K562 (cell line): Measurements from ENCODE around the gene STEAP3. TPM values are rescaled to one million over a fixed set of nuclear protein-coding genes. Genes with fewer than 3 reads are reported as not detected.

Experiments used
- ATAC-seq: fragments of 200-7000 bp; cut with Tn5 transposase; 3 replicates; pipeline ENCODE4 v1.9.1; 2020; ENCODE audit warnings: moderate library complexity
- BruUV-seq: library from RNA; stranded (reverse); fragments of 400-500 nt; replicated peaks from 2 replicates; lab custom pipeline; 2021; lab: Mats Ljungman, UMichigan
- CTCF ChIA-PET: fragments of 300-600 bp; formaldehyde crosslinking; extraction: SDS; loops from one replicate; lab custom pipeline; 2021; ENCODE audit warnings: low intra/inter-chr PET ratio; lab: Yijun Ruan, JAX
- POLR2A ChIA-PET: fragments of 300-600, 350-650 bp; sonication (Branson Sonifier 250); formaldehyde crosslinking; extraction: SDS; loops from one replicate; lab custom pipeline; 2021; ENCODE audit warnings: antibody characterized with exemption, inconsistent platforms; lab: Yijun Ruan, JAX
- DNase-seq, 4 experiments: peaks; one replicate each; pipeline versions ENCODE4 v3.0.0 to v3.0.0-alpha.2; 2011 to 2018; ENCODE audit warnings: low spot score in 3 of 4, mixed read lengths in 3 of 4; ENCODE audit errors: extremely low read depth in 1 of 4
- FAIRE-seq: peaks from 2 replicates; lab custom pipeline; 2011; peaks lifted over from hg19 to GRCh38; lab: Jason Lieb, UNC
- H2AFZ ChIP-seq: 2 replicates; pipeline ENCODE4 v1.6.0; 2011; ENCODE audit warnings: low read depth, low read length, control low read depth, inconsistent platforms
- H3K27ac ChIP-seq: fragments of 200-600 bp; 3 replicates; pipeline ENCODE4 v1.8.0; 2011; ENCODE audit warnings: low read depth, mild to moderate bottlenecking, control low read depth, inconsistent platforms, low read length, moderate library complexity, mixed read lengths; ENCODE audit errors: extremely low read depth
- H3K27me3 ChIP-seq, 2 experiments: fragments of 300-600 bp in 1 of 2; 2 replicates in 1 of 2; 3 replicates in 1 of 2; pipeline versions ENCODE4 v1.6.0 to v1.8.0; 2011; ENCODE audit warnings: inconsistent platforms in 2 of 2, low read length in 2 of 2, mild to moderate bottlenecking in 1 of 2, mixed read lengths in 1 of 2, moderate library complexity in 1 of 2; ENCODE audit not compliant: control insufficient read depth in 2 of 2, insufficient read depth in 2 of 2
- H3K36me3 ChIP-seq: fragments of 300-600 bp; 3 replicates; pipeline ENCODE4 v1.8.0; 2011; ENCODE audit warnings: mild to moderate bottlenecking, low read length, inconsistent platforms; ENCODE audit not compliant: control insufficient read depth, insufficient read depth
- H3K4me1 ChIP-seq, 2 experiments: fragments of 200-600 bp in 1 of 2; replicated peaks in 1 of 2; 2 replicates in 1 of 2; 3 replicates in 1 of 2; pipeline versions ENCODE4 v1.5.1 to v1.8.0; 2011; ENCODE audit warnings: inconsistent platforms in 2 of 2, low read length in 2 of 2, mild to moderate bottlenecking in 1 of 2, mixed read lengths in 1 of 2, moderate library complexity in 1 of 2; ENCODE audit not compliant: control insufficient read depth in 2 of 2, insufficient read depth in 2 of 2
- H3K4me2 ChIP-seq: 2 replicates; pipeline ENCODE4 v1.6.1; 2011; ENCODE audit warnings: low read length, control low read depth, inconsistent platforms, mixed read lengths; ENCODE audit not compliant: insufficient read depth
- H3K4me3 ChIP-seq: fragments of 200-600 bp; sonication (generic), shearing (Covaris generic); 2 replicates; pipeline ENCODE4 v1.5.1; 2016; ENCODE audit warnings: control low read depth, inconsistent platforms
- H3K79me2 ChIP-seq: fragments of 200-600 bp; 3 replicates; pipeline ENCODE4 v1.8.0; 2011; ENCODE audit warnings: low read length, inconsistent platforms; ENCODE audit not compliant: control insufficient read depth, insufficient read depth
- H3K9ac ChIP-seq, 2 experiments: 2 replicates each; pipeline versions ENCODE4 v1.6.0 to v1.6.1; 2011; ENCODE audit warnings: low read depth in 2 of 2, low read length in 2 of 2, control low read depth in 1 of 2, inconsistent platforms in 1 of 2, mild to moderate bottlenecking in 1 of 2, mixed read lengths in 1 of 2; ENCODE audit not compliant: insufficient read depth in 1 of 2
- H3K9me1 ChIP-seq: one replicate; pipeline ENCODE4 v1.6.0; 2011; ENCODE audit warnings: inconsistent platforms, mild to moderate bottlenecking, low read length, moderate library complexity; ENCODE audit not compliant: control insufficient read depth, insufficient read depth
- H3K9me3 ChIP-seq: replicated peaks from 2 replicates; pipeline ENCODE4 v1.5.1; 2011; ENCODE audit warnings: low read depth, low read length, inconsistent platforms; ENCODE audit not compliant: control insufficient read depth, insufficient read depth
- H4K20me1 ChIP-seq: replicated peaks from 2 replicates; pipeline ENCODE4 v1.6.1; 2011; ENCODE audit warnings: low read length, inconsistent platforms, mixed read lengths; ENCODE audit not compliant: control insufficient read depth, insufficient read depth
- WGBS: fragments of 100-300 bp; shearing (Covaris generic); methylation state at CpG from one replicate; pipeline ENCODE4 v1.1.6; 2016; ENCODE audit warnings: low coverage, mixed read lengths; ENCODE audit not compliant: insufficient coverage; ENCODE audit errors: missing lambda C conversion rate; 5-methylcytosine and 5-hydroxymethylcytosine counted together
- in situ Hi-C: fragments of 300-500 bp; cut with MboI; formaldehyde crosslinking; loops from 4 replicates; pipeline ENCODE4 v1.15.0; 2018; ENCODE audit warnings: inconsistent platforms, mixed read lengths
- intact Hi-C: fragments of 100-400 bp; cut with micrococcal nuclease; formaldehyde crosslinking; loops from 2 replicates; pipeline ENCODE4 v1.14.2; 2022
- polyA plus RNA-seq, 8 experiments: library from polyadenylated mRNA; depleted of rRNA in 4 of 8; stranded (reverse) in 5 of 8; unstranded in 3 of 8; fragments of >200 nt; fragmentation: Nextera tagmentation in 2 of 8; fragmentation: Illumina TruSeq in 1 of 8; extraction: Ambion mirVana in 2 of 8; extraction: Trizol in 1 of 8; gene quantifications; 2 replicates each; pipeline versions ENCODE4 v1.2.1 to v1.2.3, GENCODE V29; 2011 to 2014; ENCODE audit warnings: inconsistent platforms in 1 of 8, missing spikeins in 1 of 8
- total RNA-seq, 7 experiments: library from RNA; depleted of rRNA in 6 of 7; stranded (reverse); fragments of >200 nt in 6 of 7; fragmentation: Illumina TruSeq in 2 of 7; extraction: Trizol in 2 of 7; gene quantifications; 2 replicates each; pipeline versions ENCODE4 v1.2.1 to v1.2.3, GENCODE V29; 2011 to 2021; ENCODE audit warnings: low replicate concordance in 1 of 7
- TF ChIP-seq, protein P1 (sequence below): fragments of 200-800 bp; sonication (Bioruptor generic); IDR thresholded peaks from 2 replicates; pipeline ENCODE4 v1.6.1; 2016; ENCODE audit warnings: missing genetic modification characterization, missing compliant biosample characterization

STEAP3 gene
- total and polyA plus RNA-seq, 9 of the 15 experiments (the other 6 are each of a cell fraction or from before 2014, with no cell fraction given): 1.8 to 31.6 (median 9.0) TPM

DNA sequence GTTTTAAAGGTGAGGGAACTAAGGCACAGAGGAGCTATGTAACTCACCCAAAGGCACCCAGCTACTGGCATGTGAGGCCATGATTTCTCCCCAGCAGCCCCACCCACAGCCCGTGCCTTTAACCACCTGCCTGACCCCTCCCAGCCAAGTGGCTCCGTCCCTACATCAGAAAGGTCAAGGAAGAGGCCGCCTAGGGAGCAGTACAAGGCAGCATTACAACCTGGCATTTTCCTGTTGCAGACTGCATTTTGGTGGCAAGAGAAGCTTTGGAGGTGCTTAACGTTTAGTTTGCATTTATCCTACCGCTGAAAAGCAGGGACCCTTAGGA, 17.5 kb downstream of the STEAP3 start:
- Histone ChIP-seq H3K27me3 (no peaks in the 10 kb centered on the region), H3K9me1 (peaks cover 4% of the 10 kb centered on the region), H3K4me3 (no peak overlapping the region), H2AFZ (no peak overlapping the region), H3K36me3 (peaks cover 16% of the 10 kb centered on the region; the same call in 2 of the 3 replicates), H3K4me2 (no peak overlapping the region), H3K4me1 (peaks cover 9 to 13% of the 10 kb centered on the region in 2 experiments), H3K9ac (no peak overlapping the region), H4K20me1 (no peaks in the 10 kb centered on the region; the same call in 1 of the 2 replicates), H3K79me2 (no peaks in the 10 kb centered on the region), H3K9me3 (no peaks in the 10 kb centered on the region), H3K27ac (no peak overlapping the region)
- POLR2A ChIA-PET: interaction anchor here (1.1 to 1.3 kb wide), 2 partner anchors 16 to 17 kb away, joined by 3 to 4 read pairs; partner anchors contain the start of gene STEAP3
- CTCF ChIA-PET: no interaction called here
- intact Hi-C loops (no loop called here), in situ Hi-C loops (no loop called here)
- FAIRE-seq: no peak
- TF ChIP-seq, protein P1, sequence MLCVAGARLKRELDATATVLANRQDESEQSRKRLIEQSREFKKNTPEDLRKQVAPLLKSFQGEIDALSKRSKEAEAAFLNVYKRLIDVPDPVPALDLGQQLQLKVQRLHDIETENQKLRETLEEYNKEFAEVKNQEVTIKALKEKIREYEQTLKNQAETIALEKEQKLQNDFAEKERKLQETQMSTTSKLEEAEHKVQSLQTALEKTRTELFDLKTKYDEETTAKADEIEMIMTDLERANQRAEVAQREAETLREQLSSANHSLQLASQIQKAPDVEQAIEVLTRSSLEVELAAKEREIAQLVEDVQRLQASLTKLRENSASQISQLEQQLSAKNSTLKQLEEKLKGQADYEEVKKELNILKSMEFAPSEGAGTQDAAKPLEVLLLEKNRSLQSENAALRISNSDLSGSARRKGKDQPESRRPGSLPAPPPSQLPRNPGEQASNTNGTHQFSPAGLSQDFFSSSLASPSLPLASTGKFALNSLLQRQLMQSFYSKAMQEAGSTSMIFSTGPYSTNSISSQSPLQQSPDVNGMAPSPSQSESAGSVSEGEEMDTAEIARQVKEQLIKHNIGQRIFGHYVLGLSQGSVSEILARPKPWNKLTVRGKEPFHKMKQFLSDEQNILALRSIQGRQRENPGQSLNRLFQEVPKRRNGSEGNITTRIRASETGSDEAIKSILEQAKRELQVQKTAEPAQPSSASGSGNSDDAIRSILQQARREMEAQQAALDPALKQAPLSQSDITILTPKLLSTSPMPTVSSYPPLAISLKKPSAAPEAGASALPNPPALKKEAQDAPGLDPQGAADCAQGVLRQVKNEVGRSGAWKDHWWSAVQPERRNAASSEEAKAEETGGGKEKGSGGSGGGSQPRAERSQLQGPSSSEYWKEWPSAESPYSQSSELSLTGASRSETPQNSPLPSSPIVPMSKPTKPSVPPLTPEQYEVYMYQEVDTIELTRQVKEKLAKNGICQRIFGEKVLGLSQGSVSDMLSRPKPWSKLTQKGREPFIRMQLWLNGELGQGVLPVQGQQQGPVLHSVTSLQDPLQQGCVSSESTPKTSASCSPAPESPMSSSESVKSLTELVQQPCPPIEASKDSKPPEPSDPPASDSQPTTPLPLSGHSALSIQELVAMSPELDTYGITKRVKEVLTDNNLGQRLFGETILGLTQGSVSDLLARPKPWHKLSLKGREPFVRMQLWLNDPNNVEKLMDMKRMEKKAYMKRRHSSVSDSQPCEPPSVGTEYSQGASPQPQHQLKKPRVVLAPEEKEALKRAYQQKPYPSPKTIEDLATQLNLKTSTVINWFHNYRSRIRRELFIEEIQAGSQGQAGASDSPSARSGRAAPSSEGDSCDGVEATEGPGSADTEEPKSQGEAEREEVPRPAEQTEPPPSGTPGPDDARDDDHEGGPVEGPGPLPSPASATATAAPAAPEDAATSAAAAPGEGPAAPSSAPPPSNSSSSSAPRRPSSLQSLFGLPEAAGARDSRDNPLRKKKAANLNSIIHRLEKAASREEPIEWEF: no peak
- DNase-seq: no peak
- 65% methylated on average over 5 of the region's 5 CpGs for WGBS
- no TSS peak for BruUV-seq
- ATAC-seq: peak; percentile 55; the same call in 2 of the 3 replicates
